Left ventricle myocardium superior (tissue), 1 donor: ENCODE data around the gene ACE2. TPM values are rescaled to one million over a fixed set of nuclear protein-coding genes. Genes with fewer than 3 reads are reported as not detected.
A peak's percentile ranks its signal among the peaks of the same experiment; 100 is the strongest.
"Not testable (repeated sequence)": the region's sequence is repeated elsewhere in the genome, so short reads cannot be mapped to it uniquely, and the experiment has no call there.

ENCODE experiments used
- ATAC-seq: fragments of 200-7000 bp; cut with Tn5 transposase; one replicate; pipeline ENCODE4 v1.9.1; 2020; ENCODE audit warnings: mild to moderate bottlenecking, moderate library complexity
- DNase-seq: peaks from one replicate; pipeline ENCODE4 v3.0.0-alpha.2; 2020
- intact Hi-C: fragments of 100-400 bp; cut with micrococcal nuclease; formaldehyde crosslinking; loops from one replicate; pipeline ENCODE4 v1.11.0; 2022
- long read RNA-seq: library from polyadenylated mRNA; unstranded; transcript quantifications from one replicate; pipeline ENCODE4 v2.0.0, GENCODE V29; 2021
- total RNA-seq: library from RNA; stranded (reverse); fragmentation: NEBNext Ultra II Directional; extraction: Animal tissue kit (Norgen Biotek cat#: 25700); gene quantifications from one replicate; pipeline ENCODE4 v1.2.1, GENCODE V29; 2021
- donor health status: DM: no; HTN: yes; CAD: no; lungs with severe emphysema.

The ACE2 gene
- 12.7 TPM for total RNA-seq
- long read RNA-seq, partial matches to known transcripts, result 1 of 8 reads
- long read RNA-seq, other reads (novel, unspliced or antisense), result 3 of 8 reads

DNA sequence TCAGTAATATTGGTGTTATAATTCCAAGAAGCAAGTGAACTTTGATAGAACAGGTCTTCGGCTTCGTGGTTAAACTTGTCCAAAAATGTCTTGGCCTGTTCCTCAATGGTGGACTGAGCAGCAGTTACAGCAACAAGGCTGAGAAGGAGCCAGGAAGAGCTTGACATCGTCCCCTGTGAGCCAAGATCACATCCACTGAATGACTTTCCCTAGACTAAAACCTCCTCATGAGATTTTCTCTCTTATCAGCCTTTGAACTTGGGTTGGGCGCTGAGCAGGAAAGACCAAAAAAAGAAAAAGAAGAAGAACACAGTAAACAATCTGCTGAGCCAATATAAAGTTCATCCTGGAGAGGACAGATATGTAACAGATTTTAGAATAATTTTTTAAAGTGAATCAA, at the start of gene ACE2:
TSS of gene ACE2 (minus strand) at position 216 of the 400 bp plus-strand sequence. CDS start at position 167, 49 bp downstream.
- ATAC-seq, result peak; percentile 87
- no peak for DNase-seq
- intact Hi-C loops, result no loop called here

DNA sequence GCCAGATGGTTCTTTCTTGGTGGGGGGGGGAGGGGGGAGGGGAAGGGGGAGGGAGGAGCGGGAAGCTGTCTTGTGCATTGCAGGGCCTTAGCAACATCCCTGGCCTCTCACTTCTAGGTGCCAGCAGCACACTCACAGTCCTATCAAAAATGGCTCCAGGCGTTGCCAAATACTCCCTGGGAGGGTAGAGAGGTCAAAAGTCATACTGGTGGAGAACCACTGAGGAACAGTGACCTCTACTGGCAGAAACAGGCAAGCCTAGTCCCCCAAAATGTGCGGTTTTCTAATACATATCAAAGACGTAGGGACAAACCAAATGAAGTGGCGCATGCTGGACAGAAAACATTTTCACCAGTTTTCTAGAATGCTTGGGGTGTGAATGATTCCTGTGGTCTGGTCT, 46.8 kb upstream of the ACE2 start:
- ATAC-seq, result peak; percentile 66
- intact Hi-C loops, DNase-seq: not testable (repeated sequence)

- no peak for DNase-seq
- intact Hi-C loops, result no loop called here
- ATAC-seq, result no peak
Observed at GRCh38 chrX:15646543-15646942, 45.8 kb upstream of the ACE2 start.

GRCh38 chrX:15646031-15646430, 45.3 kb upstream of the ACE2 start:
- ATAC-seq (no peak), DNase-seq (no peak)
- intact Hi-C loops, result no loop called here

GRCh38 chrX:15645266-15645665, 44.5 kb upstream of the ACE2 start:
- DNase-seq (no peak), ATAC-seq (peak; percentile 26)
- intact Hi-C loops, result no loop called here

DNA sequence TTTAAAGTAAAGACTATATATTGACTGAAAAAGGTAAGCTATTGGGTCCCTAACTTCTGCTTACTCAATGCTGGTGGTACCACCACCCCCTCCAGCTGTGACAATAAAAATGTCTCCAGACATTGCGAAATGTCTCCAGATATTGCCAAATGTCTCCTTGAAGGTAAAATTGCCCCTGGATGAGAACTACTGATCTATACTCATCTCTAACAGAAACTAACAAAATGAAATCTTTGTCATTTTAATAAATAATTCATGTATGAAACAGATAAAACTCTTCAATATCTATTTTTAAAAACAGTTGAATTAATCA, 43.8 kb upstream of the ACE2 start:
- intact Hi-C loops, result no loop called here
- DNase-seq (no peak), ATAC-seq (no peak)

DNA sequence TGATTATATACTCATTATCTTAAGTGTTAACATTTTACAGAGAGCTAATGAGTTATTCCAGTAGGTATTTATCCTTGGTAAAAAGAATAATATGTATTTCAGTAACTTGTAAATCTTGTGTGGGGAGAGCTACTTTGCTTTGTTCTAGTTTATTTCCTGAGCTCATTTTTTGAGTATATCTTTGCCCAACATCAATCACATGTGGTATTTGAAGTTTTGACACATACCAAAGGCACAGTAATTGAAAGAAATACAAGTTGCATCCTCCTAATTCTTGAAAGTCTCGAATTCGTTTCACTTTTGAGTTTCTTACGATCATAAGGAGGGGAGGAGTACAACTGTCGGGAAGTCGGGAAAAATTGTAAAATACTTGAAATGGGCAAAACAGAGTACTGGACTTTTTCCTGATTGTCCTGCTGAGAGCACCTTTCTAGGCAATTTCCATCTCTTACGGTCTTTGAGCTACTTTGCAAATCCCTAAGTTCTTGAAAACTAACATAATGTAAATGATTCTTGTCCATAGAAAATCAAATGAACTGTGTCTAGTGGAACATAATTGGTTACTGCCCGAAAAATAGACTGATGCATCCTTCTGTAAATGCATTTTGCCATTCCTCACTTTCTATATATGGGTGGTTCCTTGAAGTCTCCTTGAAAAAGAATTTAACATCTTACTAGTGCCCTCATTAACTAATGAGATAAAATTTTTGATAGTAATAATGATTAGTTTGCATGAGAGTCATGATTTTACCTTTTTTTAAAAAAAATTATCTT, 43.2 kb upstream of the ACE2 start:
- DNase-seq (no peak), ATAC-seq (no peak)
- intact Hi-C loops, result no loop called here

DNA sequence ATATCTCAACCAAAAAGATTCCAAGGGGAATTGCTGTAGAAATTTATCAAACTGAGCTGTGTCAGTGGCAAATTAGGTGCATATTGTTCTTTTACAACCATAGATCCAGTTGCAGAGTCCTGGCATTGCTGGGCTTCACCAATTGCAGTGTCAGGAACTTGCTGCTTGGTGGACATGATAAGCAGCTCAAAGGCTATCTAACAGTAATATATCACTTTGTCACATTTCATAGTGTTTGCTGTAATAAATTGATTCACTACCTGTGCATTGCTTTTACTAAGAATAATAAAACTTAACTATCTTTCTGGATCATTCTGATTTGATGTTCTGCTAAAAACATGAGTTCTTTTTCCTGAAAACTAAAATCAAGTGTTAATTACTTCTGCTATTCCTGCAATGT, 30.9 kb upstream of the ACE2 start:
- no peak for ATAC-seq
- intact Hi-C loops, result no loop called here
- DNase-seq, result no peak

GRCh38 chrX:15623054-15623453, 22.3 kb upstream of the ACE2 start:
- ATAC-seq (no peak), DNase-seq (no peak)
- intact Hi-C loops, result no loop called here

- no peak for DNase-seq
- ATAC-seq, result no peak
- intact Hi-C loops, result no loop called here
Observed at GRCh38 chrX:15619053-15619755, 18.4 kb upstream of the ACE2 start.

GRCh38 chrX:15617111-15617510, 16.4 kb upstream of the ACE2 start:
- DNase-seq, result no peak
- intact Hi-C loops, result no loop called here
- ATAC-seq, result no peak

DNA sequence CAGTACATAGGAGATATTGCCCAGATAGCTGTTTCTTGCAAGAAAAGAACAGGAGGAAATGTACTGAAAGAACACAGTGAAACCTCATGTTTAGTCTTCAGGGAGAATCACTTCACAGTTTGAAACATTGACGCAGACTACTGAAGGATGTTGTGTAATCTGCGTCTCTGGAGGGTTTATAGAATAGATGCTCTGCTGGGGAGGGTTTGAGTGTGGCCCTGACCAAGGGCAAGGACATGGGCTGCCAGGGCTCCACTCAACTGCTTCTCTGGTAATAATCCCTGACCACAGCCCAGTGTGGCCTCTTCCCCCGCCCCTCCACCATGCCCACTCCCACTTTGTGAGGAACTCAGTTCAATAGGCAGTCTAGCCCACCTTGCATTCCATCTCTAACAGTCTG, 15.8 kb upstream of the ACE2 start:
- peak; percentile 41 for DNase-seq
- ATAC-seq, result peak; percentile 93

DNA sequence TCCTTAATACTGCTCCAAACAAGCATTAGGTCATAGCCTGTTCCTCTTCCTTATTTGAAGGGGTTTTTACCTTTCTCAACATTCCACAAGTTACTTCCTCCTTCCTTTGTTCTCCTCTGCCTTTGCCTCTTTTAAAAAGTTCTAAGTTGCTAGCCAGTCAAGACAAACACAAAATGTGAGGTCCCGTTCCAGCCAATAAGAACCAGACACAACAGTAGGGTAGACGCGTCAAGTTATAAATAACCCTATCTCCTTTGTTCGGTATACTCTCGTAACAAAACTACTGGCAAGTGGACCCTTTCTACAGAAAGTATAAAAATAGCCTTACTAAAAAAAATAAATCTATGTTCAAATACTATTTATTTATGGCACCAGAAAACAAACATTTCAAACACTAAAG, 6.3 kb upstream of the ACE2 start:
- ATAC-seq, result peak; percentile 80
- intact Hi-C loops, result no loop called here
- no peak for DNase-seq

More for the DNA sequence above, 15.8 kb upstream of the ACE2 start:
- intact Hi-C loops, result no loop called here

DNA sequence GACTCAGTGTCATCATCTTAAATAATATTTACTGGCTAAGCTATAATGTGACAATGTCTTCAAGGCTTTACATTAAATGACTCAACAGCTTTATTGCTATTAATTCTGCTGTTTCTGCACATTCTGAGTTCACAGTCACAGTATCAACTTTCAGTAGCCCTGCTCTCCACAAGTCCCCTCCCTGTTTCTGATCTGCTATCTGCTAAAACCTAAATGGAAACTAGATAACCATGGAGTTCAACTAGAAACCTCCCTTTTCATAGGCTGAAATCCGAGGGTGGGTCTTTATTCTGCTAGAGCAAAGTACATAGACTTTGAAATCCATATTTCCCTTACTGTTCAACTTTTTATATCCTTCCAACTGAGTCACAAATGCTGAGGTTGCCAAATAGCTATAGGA, 5.4 kb upstream of the ACE2 start:
- ATAC-seq, result no peak
- intact Hi-C loops, result no loop called here

GRCh38 chrX:15605226-15605625, 4.5 kb upstream of the ACE2 start:
- ATAC-seq (peak; percentile 19), DNase-seq (no peak)
- intact Hi-C loops, result no loop called here

More for the DNA sequence above, 5.4 kb upstream of the ACE2 start:
- no peak for DNase-seq

DNA sequence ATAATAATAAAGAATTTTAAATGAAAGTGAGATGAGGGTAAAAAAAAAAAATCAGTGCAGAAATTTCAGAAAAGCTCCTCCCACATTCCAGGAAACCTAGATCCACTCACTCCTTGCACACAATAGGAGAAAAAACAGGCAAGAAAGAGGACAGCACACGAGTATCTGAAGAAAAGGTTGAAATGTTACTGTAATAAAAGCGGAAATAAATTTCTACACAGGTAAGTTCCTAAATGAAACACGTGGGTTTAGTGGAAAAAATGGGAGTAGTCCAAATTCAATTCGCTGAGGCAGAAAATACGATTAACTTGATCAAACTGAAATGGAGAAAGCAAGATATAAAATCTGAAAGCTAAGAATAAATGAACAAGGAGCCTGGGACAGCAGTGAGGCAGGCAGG, 2.0 kb upstream of the ACE2 start:
- intact Hi-C loops, result no loop called here
- ATAC-seq (no peak), DNase-seq (no peak)

DNA sequence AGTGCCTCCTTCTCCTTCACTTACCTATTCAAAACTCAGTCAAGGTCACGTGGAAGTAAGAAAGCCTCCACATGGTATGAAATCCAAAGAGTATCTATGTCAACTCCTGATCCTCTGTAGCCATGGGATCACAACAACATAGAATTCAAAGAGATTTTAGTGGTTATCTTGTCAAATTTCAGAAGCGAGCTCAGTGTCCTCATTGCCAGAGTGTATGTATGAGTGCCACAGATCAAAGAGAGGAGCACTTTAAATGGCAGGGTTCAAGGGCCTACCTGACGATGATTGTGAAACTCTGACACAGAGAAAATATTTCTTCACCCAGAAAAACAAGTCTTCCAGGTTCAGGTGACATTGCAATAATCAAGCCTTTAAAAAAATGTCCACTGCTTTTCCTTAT, 1.2 kb upstream of the ACE2 start:
- intact Hi-C loops, result no loop called here
- ATAC-seq (no peak), DNase-seq (no peak)

DNA sequence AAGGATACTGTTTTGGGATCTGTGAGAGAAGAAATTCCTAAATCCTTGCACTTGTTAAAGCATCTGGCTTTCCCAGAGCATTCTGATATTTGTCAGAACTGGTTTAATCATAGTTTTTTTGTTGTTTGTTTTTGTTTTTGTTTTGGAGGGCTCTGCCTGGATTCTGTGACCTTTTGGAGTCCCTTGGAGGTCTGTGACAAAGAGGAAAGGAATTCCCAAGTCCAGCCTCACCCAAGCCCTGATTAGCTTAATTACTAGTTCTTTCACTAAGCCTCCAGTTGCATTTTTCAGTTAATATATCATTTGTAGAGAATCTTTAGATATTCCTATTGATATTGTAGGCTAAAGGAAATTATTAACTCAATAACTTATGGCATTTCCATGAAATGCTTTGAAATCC, 711 bp downstream of the ACE2 start:
- intact Hi-C loops, result no loop called here
- DNase-seq (no peak), ATAC-seq (no peak)

- no peak for DNase-seq
- no peak for ATAC-seq
- intact Hi-C loops, result no loop called here
Observed at GRCh38 chrX:15599461-15599860, 1.3 kb downstream of the ACE2 start.

DNA sequence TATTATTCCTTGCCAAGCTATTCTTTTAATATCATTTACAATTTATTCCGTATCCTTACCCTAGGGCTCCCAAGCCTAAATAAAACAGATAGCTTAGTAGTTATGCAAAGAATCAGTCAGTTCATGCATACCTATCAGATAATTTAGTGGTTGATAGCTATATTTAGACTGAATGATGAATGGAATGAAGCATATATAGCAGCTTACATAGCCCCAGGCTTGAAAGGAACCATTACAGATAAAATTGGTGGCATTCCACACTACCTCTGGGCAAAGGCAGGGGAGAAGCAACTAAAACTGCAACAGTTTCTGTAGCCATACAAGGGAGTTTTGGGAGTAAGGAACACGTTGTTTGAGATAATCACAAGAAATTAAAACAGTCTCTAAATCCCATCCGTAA, 2.7 kb downstream of the ACE2 start:
- intact Hi-C loops, result no loop called here
- no peak for DNase-seq
- peak; percentile 47 for ATAC-seq

DNA sequence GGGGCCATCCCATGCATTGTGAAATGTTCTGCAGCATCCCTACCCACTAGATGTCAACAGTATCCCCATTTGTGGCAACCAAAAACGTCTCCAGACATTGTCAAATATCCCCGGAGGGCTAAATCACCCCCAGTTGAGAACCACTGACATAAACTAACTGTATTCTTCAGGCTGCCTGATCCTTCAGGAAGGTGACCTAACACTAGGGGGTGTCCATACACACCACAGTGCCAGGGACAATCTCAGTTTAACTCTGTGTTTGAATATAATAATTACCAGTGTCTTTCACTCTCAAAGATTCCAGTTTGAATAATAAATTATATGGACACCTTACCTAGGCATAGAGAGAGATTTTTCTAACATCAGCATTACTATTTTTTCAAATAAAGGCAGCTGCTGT, 6.4 kb downstream of the ACE2 start:
- ATAC-seq (peak; percentile 51), DNase-seq (no peak)
- intact Hi-C loops, result no loop called here
